Endothelial cell of umbilical vein (primary cell): ENCODE data around the gene TRERF1. TPM values are rescaled to one million over a fixed set of nuclear protein-coding genes. Genes with fewer than 3 reads are reported as not detected.

ENCODE experiments used
- BruUV-seq: library from RNA; stranded (reverse); fragments of 400-500 nt; replicated peaks from 2 replicates; lab custom pipeline; 2021; lab: Mats Ljungman, UMichigan
- CTCF ChIA-PET: fragments of 300-600, 350-600 bp; sonication (Branson Sonifier 250); formaldehyde crosslinking; loops from one replicate; lab custom pipeline; 2021; ENCODE audit warnings: antibody characterized with exemption, inconsistent platforms; lab: Charles Lee
- POLR2A ChIA-PET: fragments of 300-600, 350-600 bp; sonication (Branson Sonifier 250); formaldehyde crosslinking; loops from one replicate; lab custom pipeline; 2021; ENCODE audit warnings: antibody characterized with exemption, inconsistent platforms; lab: Charles Lee
- DNase-seq: peaks from one replicate; pipeline ENCODE4 v3.0.0-alpha.2; 2011; ENCODE audit warnings: low read depth, low spot score
- FAIRE-seq: peaks from 2 replicates; lab custom pipeline; 2011; peaks lifted over from hg19 to GRCh38; lab: Jason Lieb, UNC
- H2AFZ ChIP-seq: 2 replicates; pipeline ENCODE4 v1.6.0; 2012; ENCODE audit warnings: low read depth, low read length, control low read depth, inconsistent platforms
- H3K27ac ChIP-seq: 2 replicates; pipeline ENCODE4 v1.5.1; 2011; ENCODE audit warnings: low read depth, mild to moderate bottlenecking, control low read depth, low read length, moderate library complexity; ENCODE audit not compliant: insufficient read depth
- H3K27me3 ChIP-seq, 2 experiments: 2 replicates each; pipeline versions ENCODE4 v1.6.0 to v1.6.1; 2011; ENCODE audit warnings: low read length in 2 of 2, mixed read lengths in 1 of 2; ENCODE audit not compliant: control insufficient read depth in 2 of 2, insufficient read depth in 2 of 2
- H3K36me3 ChIP-seq, 2 experiments: 2 replicates in 1 of 2; 3 replicates in 1 of 2; pipeline ENCODE4 v1.5.1; 2011; ENCODE audit warnings: low read length in 2 of 2, mild to moderate bottlenecking in 1 of 2, moderate library complexity in 1 of 2; ENCODE audit not compliant: control insufficient read depth in 2 of 2, insufficient read depth in 2 of 2; ENCODE audit errors: extremely low read depth in 1 of 2
- H3K4me1 ChIP-seq: 3 replicates; pipeline ENCODE4 v1.5.1; 2011; ENCODE audit warnings: mild to moderate bottlenecking, low read length; ENCODE audit not compliant: control insufficient read depth, insufficient read depth; ENCODE audit errors: extremely low read depth
- H3K4me2 ChIP-seq: 2 replicates; pipeline ENCODE4 v1.6.1; 2011; ENCODE audit warnings: low read length, control low read depth, mixed read lengths; ENCODE audit not compliant: insufficient read depth
- H3K4me3 ChIP-seq, 3 experiments: fragments of 200-600 bp in 1 of 3; sonication (generic), shearing (Covaris generic) in 1 of 3; replicated peaks in 1 of 3; 2 replicates each; pipeline ENCODE4 v1.5.1; 2011 to 2016; ENCODE audit warnings: control low read depth in 3 of 3, low read length in 3 of 3, mild to moderate bottlenecking in 2 of 3, inconsistent platforms in 1 of 3, low read depth in 1 of 3, moderate library complexity in 1 of 3; ENCODE audit not compliant: insufficient read depth in 1 of 3
- H3K79me2 ChIP-seq: 2 replicates; pipeline ENCODE4 v1.6.0; 2012; ENCODE audit warnings: low read length, inconsistent platforms; ENCODE audit not compliant: control insufficient read depth, insufficient read depth
- H3K9ac ChIP-seq: replicated peaks from 2 replicates; pipeline ENCODE3; 2011; ENCODE audit warnings: low read length, control low read depth; ENCODE audit not compliant: insufficient read depth; ENCODE audit errors: extremely low read depth
- H3K9me1 ChIP-seq: replicated peaks from 3 replicates; pipeline ENCODE4 v1.6.0; 2011; ENCODE audit warnings: mild to moderate bottlenecking, low read length; ENCODE audit not compliant: control insufficient read depth, insufficient read depth; ENCODE audit errors: extremely low read depth
- H3K9me3 ChIP-seq: replicated peaks from 2 replicates; pipeline ENCODE4 v1.5.1; 2012; ENCODE audit warnings: low read length, inconsistent platforms; ENCODE audit not compliant: control insufficient read depth, insufficient read depth
- H4K20me1 ChIP-seq: replicated peaks from 2 replicates; pipeline ENCODE3; 2011; ENCODE audit warnings: mild to moderate bottlenecking, low read length; ENCODE audit not compliant: control insufficient read depth, insufficient read depth; ENCODE audit errors: extremely low read depth
- CTCF ChIP-seq, 2 donors: IDR thresholded peaks; 1 replicate in 1 of 2; 2 replicates in 1 of 2; pipeline ENCODE4 v1.5.1; 2011; ENCODE audit warnings: low read length in 2 of 2, mild to moderate bottlenecking in 2 of 2, moderate library complexity in 2 of 2, control low read depth in 1 of 2, inconsistent platforms in 1 of 2, low read depth in 1 of 2; ENCODE audit not compliant: insufficient read depth in 1 of 2; ENCODE audit errors: extremely low read depth in 1 of 2
- EZH2 ChIP-seq: IDR thresholded peaks from 2 replicates; pipeline ENCODE4 v1.6.1; 2012; ENCODE audit warnings: borderline replicate concordance, low read depth, mild to moderate bottlenecking, moderate library complexity, low read length, inconsistent platforms; ENCODE audit not compliant: severe bottlenecking
- FOS ChIP-seq: IDR thresholded peaks from 2 replicates; pipeline ENCODE4 v1.6.1; 2011; ENCODE audit warnings: mild to moderate bottlenecking, low read length, moderate library complexity, borderline replicate concordance; ENCODE audit not compliant: insufficient read depth
- GATA2 ChIP-seq: IDR thresholded peaks from 2 replicates; pipeline ENCODE4 v1.7.0; 2011; ENCODE audit warnings: low read depth, mild to moderate bottlenecking, moderate library complexity, mixed read lengths, low read length; ENCODE audit not compliant: insufficient read length, insufficient read depth
- JUN ChIP-seq: IDR thresholded peaks from 2 replicates; pipeline ENCODE4 v1.6.1; 2011; ENCODE audit warnings: borderline replicate concordance, low read depth; ENCODE audit not compliant: insufficient read length, insufficient read depth
- MAX ChIP-seq: IDR thresholded peaks from 2 replicates; pipeline ENCODE4 v1.6.1; 2011; ENCODE audit not compliant: insufficient read depth, insufficient read length
- MYC ChIP-seq: IDR thresholded peaks from one replicate; pipeline ENCODE4 v1.6.1; 2011; ENCODE audit warnings: mild to moderate bottlenecking, low read depth, low read length
- POLR2A ChIP-seq: IDR thresholded peaks from 2 replicates; pipeline ENCODE4 v1.6.1; 2012; ENCODE audit warnings: low read depth, mild to moderate bottlenecking, control low read depth, low read length
- POLR2AphosphoS5 ChIP-seq: IDR thresholded peaks from 2 replicates; pipeline ENCODE4 v1.6.1; 2012; ENCODE audit warnings: low read depth, mild to moderate bottlenecking, control low read depth, low read length, moderate library complexity; ENCODE audit not compliant: insufficient read depth
- dilution Hi-C: fragments of 300-500 bp; cut with MboI; formaldehyde crosslinking; loops from one replicate; pipeline ENCODE4 v1.15.0; 2019; ENCODE audit warnings: low sequenced_read_pairs; ENCODE audit not compliant: extremely low pct_ligation_motif_present
- intact Hi-C: fragments of 100-400 bp; cut with micrococcal nuclease; formaldehyde crosslinking; loops from one replicate; pipeline ENCODE4 v1.10.0; 2022
- polyA plus RNA-seq, 4 experiments: library from polyadenylated mRNA; depleted of rRNA in 3 of 4; stranded (reverse) in 3 of 4; unstranded in 1 of 4; fragments of >200 nt; gene quantifications; 2 replicates each; pipeline versions ENCODE4 v1.2.1 to v1.2.3, GENCODE V29; 2011 to 2012; ENCODE audit warnings: missing spikeins in 1 of 4
- total RNA-seq: library from RNA; stranded (reverse); gene quantifications from 2 replicates; pipeline ENCODE4 v1.2.3, GENCODE V29; 2021

Gene TRERF1
- total and polyA plus RNA-seq, 2 donors (not counting 3 experiments of a cell fraction or from before 2014, with no cell fraction given): 0.73 to 5.5 TPM

GRCh38 chr6:42401613-42401951 lies 50.1 kb downstream of the TRERF1 start:
- no peaks in the 10 kb centered on the region for H3K79me2 ChIP-seq
- H2AFZ ChIP-seq: no peak overlapping the region
- ChIA-PET CTCF (interaction anchor here (1.7 kb wide), 1 partner anchor 146 kb away, joined by 6 read pairs; no protein-coding TSS in a partner anchor), POLR2A (no interaction called here)
- H3K27me3 ChIP-seq: no peaks in the 10 kb centered on the region
- H3K9ac ChIP-seq: no peak overlapping the region
- FAIRE-seq (no peak), DNase-seq (no peak)
- BruUV-seq: no TSS peak
- H3K27ac ChIP-seq: no peak overlapping the region
- H3K9me1 ChIP-seq: no peaks in the 10 kb centered on the region
- no peak overlapping the region for H3K4me2 ChIP-seq
- peaks cover 8% of the 10 kb centered on the region for H3K4me1 ChIP-seq
- intact Hi-C loops (no loop called here), dilution Hi-C loops (no loop called here)
- H3K9me3 ChIP-seq: no peaks in the 10 kb centered on the region
- H3K4me3 ChIP-seq: no peak overlapping the region
- H3K36me3 ChIP-seq: no peaks in the 10 kb centered on the region
- H4K20me1 ChIP-seq: no peaks in the 10 kb centered on the region
- TF ChIP-seq POLR2A: no peak
- no peak for TF ChIP-seq CTCF (IDR thresholded peaks at IDR 0.05; ENCODE audit: extremely low read depth in 1 of 2, insufficient read depth in 1 of 2, low read depth in 1 of 2, low read length in 2 of 2)
- no peak for TF ChIP-seq MAX
- no peak for TF ChIP-seq FOS
- TF ChIP-seq POLR2AphosphoS5: no peak
- TF ChIP-seq GATA2: no peak
- no peak for TF ChIP-seq JUN
- no peak for TF ChIP-seq MYC
- no peak for TF ChIP-seq EZH2
